WERI-Rb-1 (cell line): ENCODE results near the gene RARS2.
"Not testable (repeated sequence)": the region's sequence is repeated elsewhere in the genome, so short reads cannot be mapped to it uniquely, and the experiment has no call there.

Source experiments
- DNase-seq: peaks from one replicate; pipeline ENCODE4 v3.0.0-alpha.2; 2020
- H3K27ac ChIP-seq: fragments of 250-450 bp; sonication (Bioruptor Pico); 2 replicates; pipeline ENCODE4 v1.5.1; 2020; ENCODE audit warnings: mild to moderate bottlenecking, moderate library complexity
- H3K27me3 ChIP-seq: fragments of 250-450 bp; sonication (Bioruptor Pico); 2 replicates; pipeline ENCODE4 v1.5.1; 2021; ENCODE audit warnings: mild to moderate bottlenecking, low read depth, moderate library complexity; ENCODE audit not compliant: insufficient read depth, severe bottlenecking
- H3K36me3 ChIP-seq: fragments of 250-450 bp; sonication (Bioruptor Pico); 2 replicates; pipeline ENCODE4 v1.5.1; 2020; ENCODE audit warnings: mild to moderate bottlenecking, moderate library complexity
- H3K4me3 ChIP-seq: 2 replicates; pipeline ENCODE4 v1.5.1; 2011; ENCODE audit warnings: low read depth, mild to moderate bottlenecking, control low read depth, low read length
- H3K9me3 ChIP-seq: fragments of 250-450 bp; sonication (Bioruptor Pico); 2 replicates; pipeline ENCODE4 v1.5.1; 2021; ENCODE audit warnings: mild to moderate bottlenecking, moderate library complexity; ENCODE audit not compliant: severe bottlenecking
- TF ChIP-seq, protein P1 (sequence below): IDR thresholded peaks from 2 replicates; pipeline ENCODE4 v1.5.1; 2011; ENCODE audit warnings: low read depth, mild to moderate bottlenecking, control low read depth, inconsistent platforms, low read length

The RARS2 gene

DNA sequence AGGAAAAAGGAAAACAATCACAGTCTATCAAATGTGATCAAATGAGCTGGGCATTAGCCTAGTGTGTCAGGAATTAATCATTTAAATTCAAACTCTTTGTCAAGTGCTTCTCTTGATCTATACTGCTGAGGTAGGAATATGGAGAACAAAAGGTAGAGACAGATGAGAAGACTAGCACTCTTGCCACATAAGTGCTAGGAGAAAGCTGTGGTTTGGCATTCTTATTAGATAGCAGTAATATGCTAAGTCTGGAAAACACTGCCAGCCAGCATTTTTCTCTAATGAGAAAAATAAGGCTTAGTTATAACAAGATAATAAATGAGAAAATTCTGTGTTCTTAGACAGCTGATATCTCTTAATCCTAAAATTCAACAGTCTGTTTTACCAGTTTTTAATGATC is 39.1 kb upstream of the RARS2 start:
- TF ChIP-seq, protein P1, sequence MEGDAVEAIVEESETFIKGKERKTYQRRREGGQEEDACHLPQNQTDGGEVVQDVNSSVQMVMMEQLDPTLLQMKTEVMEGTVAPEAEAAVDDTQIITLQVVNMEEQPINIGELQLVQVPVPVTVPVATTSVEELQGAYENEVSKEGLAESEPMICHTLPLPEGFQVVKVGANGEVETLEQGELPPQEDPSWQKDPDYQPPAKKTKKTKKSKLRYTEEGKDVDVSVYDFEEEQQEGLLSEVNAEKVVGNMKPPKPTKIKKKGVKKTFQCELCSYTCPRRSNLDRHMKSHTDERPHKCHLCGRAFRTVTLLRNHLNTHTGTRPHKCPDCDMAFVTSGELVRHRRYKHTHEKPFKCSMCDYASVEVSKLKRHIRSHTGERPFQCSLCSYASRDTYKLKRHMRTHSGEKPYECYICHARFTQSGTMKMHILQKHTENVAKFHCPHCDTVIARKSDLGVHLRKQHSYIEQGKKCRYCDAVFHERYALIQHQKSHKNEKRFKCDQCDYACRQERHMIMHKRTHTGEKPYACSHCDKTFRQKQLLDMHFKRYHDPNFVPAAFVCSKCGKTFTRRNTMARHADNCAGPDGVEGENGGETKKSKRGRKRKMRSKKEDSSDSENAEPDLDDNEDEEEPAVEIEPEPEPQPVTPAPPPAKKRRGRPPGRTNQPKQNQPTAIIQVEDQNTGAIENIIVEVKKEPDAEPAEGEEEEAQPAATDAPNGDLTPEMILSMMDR: no peak
- Histone ChIP-seq H3K27ac (no peak overlapping the region), H3K27me3 (no peaks in the 10 kb centered on the region), H3K36me3 (peaks cover 3% of the 10 kb centered on the region; the same call in 1 of the 2 replicates), H3K9me3 (no peaks in the 10 kb centered on the region), H3K4me3 (no peak overlapping the region)
- DNase-seq: no peak

DNA sequence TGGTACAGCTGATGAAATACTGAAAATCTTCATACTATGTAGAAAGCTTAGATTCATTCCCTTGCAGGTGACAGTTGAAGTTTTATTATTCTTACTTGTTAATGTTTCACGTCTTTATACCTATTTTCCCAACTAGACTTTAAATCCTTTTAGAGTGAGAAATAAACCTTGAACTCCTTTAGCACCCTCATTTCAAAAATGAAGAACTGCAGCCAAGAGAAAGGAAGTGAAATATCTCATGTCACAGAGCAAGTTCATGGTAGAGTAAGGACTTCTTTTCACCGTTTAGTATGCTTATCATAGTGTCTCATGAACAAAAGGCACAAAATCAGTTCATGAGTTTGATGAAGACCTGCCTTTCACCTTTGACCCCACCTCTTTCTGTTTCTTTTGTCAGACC is 38.6 kb upstream of the RARS2 start:
- H3K27ac ChIP-seq: no peak overlapping the region
- TF ChIP-seq, protein P1: no peak
- no peak overlapping the region for H3K4me3 ChIP-seq
- peaks cover 5% of the 10 kb centered on the region; the same call in 1 of the 2 replicates for H3K36me3 ChIP-seq
- no peaks in the 10 kb centered on the region for H3K9me3 ChIP-seq
- no peak for DNase-seq
- no peaks in the 10 kb centered on the region for H3K27me3 ChIP-seq

DNA sequence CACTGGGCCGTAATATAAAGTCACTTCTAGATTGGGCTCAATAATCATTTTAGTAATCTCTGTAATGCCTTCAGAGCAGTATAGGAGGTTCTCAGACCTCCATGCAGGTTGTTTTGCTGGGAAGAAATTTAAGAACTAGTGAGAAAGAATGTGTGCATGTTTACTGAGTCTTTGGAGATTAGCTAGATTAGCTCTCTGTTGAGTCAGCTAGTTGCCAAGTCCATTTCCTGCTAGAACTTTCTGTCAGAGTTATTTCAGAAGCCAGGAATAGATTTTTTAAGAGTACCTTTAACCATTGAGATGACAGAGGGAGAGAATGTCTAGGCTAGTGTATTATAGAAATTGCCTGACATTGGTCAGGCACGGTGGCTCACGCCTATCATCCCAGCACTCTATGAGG is 33.5 kb upstream of the RARS2 start:
- no peak for DNase-seq
- H3K27ac ChIP-seq: no peak overlapping the region
- no peaks in the 10 kb centered on the region for H3K27me3 ChIP-seq
- no peaks in the 10 kb centered on the region for H3K9me3 ChIP-seq
- no peak overlapping the region for H3K4me3 ChIP-seq
- peaks cover 9% of the 10 kb centered on the region; the same call in 1 of the 2 replicates for H3K36me3 ChIP-seq
- TF ChIP-seq, protein P1: no peak

DNA sequence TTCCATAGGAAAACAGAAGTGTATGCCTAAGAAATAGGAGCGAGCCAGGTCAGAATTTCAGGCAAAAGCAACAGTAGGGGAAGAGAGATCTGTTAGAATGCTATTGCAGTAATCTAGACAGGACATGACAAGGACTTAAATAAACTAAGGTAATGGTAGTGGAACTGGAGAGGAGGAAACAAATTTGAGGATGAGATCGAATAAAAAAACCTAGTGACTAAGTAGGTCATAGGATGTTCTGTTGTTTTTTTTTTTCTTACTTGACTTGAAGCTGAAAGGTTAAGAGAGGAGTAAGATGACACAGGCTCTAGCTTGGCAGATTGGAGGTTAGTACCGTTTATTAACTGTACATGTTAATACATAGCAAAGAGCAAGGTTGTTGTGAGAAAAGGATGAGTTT is 28.7 kb upstream of the RARS2 start:
- TF ChIP-seq, protein P1: no peak
- Histone ChIP-seq H3K27me3 (no peaks in the 10 kb centered on the region), H3K9me3 (no peaks in the 10 kb centered on the region), H3K27ac (no peak overlapping the region), H3K4me3 (no peak overlapping the region), H3K36me3 (peaks cover 19% of the 10 kb centered on the region)
- DNase-seq: no peak

DNA sequence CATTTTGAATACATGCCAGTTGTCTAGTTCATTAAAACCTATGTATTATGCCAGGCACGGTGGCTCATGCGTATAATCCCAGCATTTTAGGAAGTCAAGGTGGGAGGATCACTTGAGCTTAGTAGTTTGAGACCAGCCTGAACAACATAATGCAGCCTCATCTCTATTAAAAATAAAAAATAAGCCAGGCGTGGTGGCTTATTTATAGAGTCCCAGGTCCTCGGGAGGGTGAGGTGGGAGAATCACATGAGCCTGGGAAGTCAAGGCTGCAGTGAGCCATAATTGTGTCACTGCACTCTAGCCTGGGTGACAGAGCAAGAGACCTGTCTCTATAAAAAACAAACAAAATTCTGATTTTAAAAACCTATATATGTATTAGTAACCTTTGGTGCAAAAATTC is 27.6 kb upstream of the RARS2 start:
- TF ChIP-seq, protein P1: no peak
- H3K27me3 ChIP-seq: no peaks in the 10 kb centered on the region

DNA sequence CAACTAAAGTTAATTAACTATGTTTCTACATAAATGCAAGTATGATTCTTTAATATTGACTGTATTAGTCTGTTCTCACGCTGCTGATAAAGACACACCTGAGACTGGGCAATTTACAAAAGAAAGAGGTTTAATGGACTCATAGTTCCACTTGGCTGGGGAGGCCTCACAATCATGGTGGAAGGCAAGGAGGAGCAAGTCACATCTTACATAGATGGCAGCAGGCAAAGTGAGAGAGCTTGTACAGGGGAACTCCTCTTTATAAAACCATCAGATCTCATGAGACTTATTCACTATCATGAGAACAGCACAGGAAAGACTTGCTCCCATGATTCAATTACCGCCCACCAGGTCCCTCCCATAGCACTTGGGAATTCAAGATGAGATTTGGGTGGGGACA is 23.2 kb upstream of the RARS2 start:
- not testable (repeated sequence) for H3K27ac ChIP-seq, H3K9me3 ChIP-seq, H3K27me3 ChIP-seq, DNase-seq, H3K4me3 ChIP-seq
- peaks cover 30% of the 10 kb centered on the region for H3K36me3 ChIP-seq

More for the DNA sequence above, 27.6 kb upstream of the RARS2 start:
- no peak overlapping the region for H3K27ac ChIP-seq
- no peak for DNase-seq
- no peak overlapping the region for H3K4me3 ChIP-seq
- no peaks in the 10 kb centered on the region for H3K9me3 ChIP-seq
- peaks cover 24% of the 10 kb centered on the region for H3K36me3 ChIP-seq
